GM12872 (cell line): ENCODE measurements around the gene C17orf75.
A peak's percentile ranks its signal among the peaks of the same experiment; 100 is the strongest.

Experiments
- CTCF ChIP-seq: IDR thresholded peaks from 3 replicates; pipeline ENCODE4 v1.5.1; 2011; ENCODE audit warnings: low read depth, mild to moderate bottlenecking, low read length, moderate library complexity; ENCODE audit not compliant: insufficient read depth

C17orf75 gene

GRCh38 chr17:32320847-32321246 is 21.1 kb downstream of the C17orf75 start:
- no peak for TF ChIP-seq CTCF

GRCh38 chr17:32319548-32319905 is 22.4 kb downstream of the C17orf75 start:
- TF ChIP-seq CTCF: peak; percentile 98

GRCh38 chr17:32318071-32318470 is 23.9 kb downstream of the C17orf75 start:
- no peak for TF ChIP-seq CTCF

- TF ChIP-seq CTCF: no peak
Observed at GRCh38 chr17:32317353-32317752, 24.6 kb downstream of the C17orf75 start.

GRCh38 chr17:32315171-32315570 is 26.8 kb downstream of the C17orf75 start:
- TF ChIP-seq CTCF: no peak

- TF ChIP-seq CTCF: no peak
Observed at GRCh38 chr17:32314636-32315035, 27.3 kb downstream of the C17orf75 start.

- no peak for TF ChIP-seq CTCF
Observed at GRCh38 chr17:32311028-32311536, 30.9 kb downstream of the C17orf75 start.

- TF ChIP-seq CTCF: no peak
Observed at GRCh38 chr17:32307658-32308057, 34.3 kb downstream of the C17orf75 start.
